SH-SY5Y (cell line): ENCODE results near the gene RAB5B.

Experiments
- GATA2 ChIP-seq: IDR thresholded peaks from 2 replicates; pipeline ENCODE4 v1.6.1; 2011; ENCODE audit warnings: mild to moderate bottlenecking, low read depth, low read length
- GATA3 ChIP-seq: IDR thresholded peaks from 2 replicates; pipeline ENCODE4 v1.6.1; 2011; ENCODE audit warnings: low read depth, mild to moderate bottlenecking, low read length, moderate library complexity

- TF ChIP-seq GATA3 (no peak), GATA2 (no peak)
Observed at GRCh38 chr12:55931780-55932550, 41.9 kb upstream of the RAB5B start.
